Stimulated activated effector memory CD8-positive, alpha-beta T cell treated with anti-CD3 and anti-CD28 coated beads, Interleukin-12 subunit alpha, Interleukin-12 subunit beta, amount 100 ng/mL, for 72 hours (primary cell): ENCODE measurements around the gene HAND1.

ENCODE experiments used
- ATAC-seq: fragments of 150-1000 bp; cut with Tn5 transposase; 2 replicates; pipeline ENCODE4 v1.10.0; 2021
- DNase-seq, 2 donors: peaks; one replicate each; pipeline ENCODE4 v3.0.0; 2021 to 2022; ENCODE audit warnings: low spot score in 2 of 2
- H3K27ac Mint-ChIP-seq: one replicate; pipeline ENCODE4 v1.8.0; 2022; ENCODE audit warnings: mild to moderate bottlenecking, mixed read lengths
- H3K36me3 Mint-ChIP-seq: one replicate; pipeline ENCODE4 v1.8.0; 2022; ENCODE audit warnings: mild to moderate bottlenecking, mixed read lengths
- H3K4me1 Mint-ChIP-seq: one replicate; pipeline ENCODE4 v1.8.0; 2022; ENCODE audit warnings: mixed read lengths
- H3K4me3 Mint-ChIP-seq: one replicate; pipeline ENCODE4 v1.8.0; 2022; ENCODE audit warnings: mild to moderate bottlenecking, mixed read lengths
- H3K9me3 Mint-ChIP-seq: one replicate; pipeline ENCODE4 v1.8.0; 2022; ENCODE audit warnings: mixed read lengths

HAND1 gene

DNA sequence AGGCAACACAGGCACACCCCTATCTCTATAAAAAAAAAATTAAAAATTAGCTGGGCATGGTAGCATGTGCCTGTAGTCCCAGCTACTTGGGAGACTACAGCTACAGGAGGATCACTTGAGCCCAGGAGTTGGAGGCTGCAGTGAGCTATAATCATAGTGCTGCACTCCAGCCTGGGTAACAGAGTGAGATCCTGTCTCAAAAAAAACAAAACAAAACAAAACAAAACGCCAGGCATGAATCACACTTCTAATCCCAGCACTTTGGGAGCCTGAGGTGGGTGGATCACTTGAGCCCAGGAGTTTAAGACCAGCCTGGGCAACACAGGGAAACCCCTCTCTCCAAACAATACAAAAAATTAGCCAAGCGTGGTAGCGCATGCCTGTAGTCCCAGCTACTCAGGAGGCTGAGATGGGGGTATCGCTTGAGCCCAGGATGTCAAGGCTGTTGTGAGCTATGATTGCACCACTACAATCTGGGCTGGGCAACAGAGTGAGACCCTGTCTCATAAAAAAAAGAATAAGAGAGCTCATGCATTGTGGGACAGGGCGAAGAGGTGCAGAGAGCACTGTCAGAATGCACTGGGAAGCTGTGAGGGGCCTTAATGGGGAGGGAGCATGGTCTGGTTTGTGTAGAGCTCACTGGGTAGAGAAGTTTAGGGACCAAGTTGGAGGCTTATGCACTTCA, 40.6 kb downstream of the HAND1 start:
- H3K9me3 Mint-ChIP-seq, result no peaks in the 10 kb centered on the region
- DNase-seq (no peak), ATAC-seq (no peak)
- H3K27ac Mint-ChIP-seq, result no peak overlapping the region
- H3K4me1 Mint-ChIP-seq, result peaks cover 12% of the 10 kb centered on the region
- no peak overlapping the region for H3K4me3 Mint-ChIP-seq
- peaks cover 89% of the 10 kb centered on the region for H3K36me3 Mint-ChIP-seq

- Mint-ChIP-seq H3K4me3 (no peak overlapping the region), H3K9me3 (no peaks in the 10 kb centered on the region), H3K27ac (no peak overlapping the region), H3K36me3 (peaks cover 67% of the 10 kb centered on the region), H3K4me1 (peaks cover 11% of the 10 kb centered on the region)
- DNase-seq, result no peak
- no peak for ATAC-seq
These were observed 42.8 kb downstream of the HAND1 start for GRCh38 chr5:154435226-154435625.

DNA sequence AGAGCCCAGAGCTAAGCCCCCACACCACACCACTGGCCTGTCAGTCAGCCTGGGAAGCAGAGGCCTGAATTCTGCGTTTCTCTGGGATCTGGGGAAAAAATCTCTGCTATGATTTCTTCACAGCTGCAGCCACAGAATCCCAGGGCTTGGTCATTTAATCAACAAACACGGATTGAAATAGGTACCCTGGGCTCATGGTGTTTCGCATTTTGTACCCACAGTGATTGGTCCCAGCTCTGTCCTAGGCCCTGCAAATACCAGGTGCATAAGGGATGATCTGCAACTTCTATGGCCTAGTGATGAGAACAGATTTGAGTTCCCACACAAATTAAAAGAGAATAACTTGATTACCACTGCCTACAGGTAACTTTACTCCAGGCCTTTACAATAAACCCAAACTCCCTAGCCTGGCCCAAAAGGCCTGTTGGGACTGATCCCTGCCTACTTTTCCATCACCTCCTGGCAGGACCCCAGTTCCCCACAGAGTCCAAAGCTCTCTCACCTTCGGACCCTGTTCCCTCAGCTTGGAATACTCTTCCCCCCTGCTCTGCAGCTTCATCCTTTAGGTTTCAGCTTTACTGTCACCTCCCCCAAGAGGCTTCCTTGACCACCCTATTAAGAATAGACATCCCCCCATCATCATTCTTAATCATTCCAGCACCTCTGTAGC, 46.9 kb downstream of the HAND1 start:
- Mint-ChIP-seq H3K4me1 (peaks cover 16% of the 10 kb centered on the region), H3K36me3 (peaks cover 26% of the 10 kb centered on the region), H3K4me3 (no peak overlapping the region), H3K27ac (peak overlapping the region; percentile 48), H3K9me3 (no peaks in the 10 kb centered on the region)
- no peak for ATAC-seq
- no peak for DNase-seq

GRCh38 chr5:154430466-154430865, 47.6 kb downstream of the HAND1 start:
- no peak overlapping the region for H3K27ac Mint-ChIP-seq
- ATAC-seq (no peak), DNase-seq (no peak)
- H3K9me3 Mint-ChIP-seq, result no peaks in the 10 kb centered on the region
- H3K36me3 Mint-ChIP-seq, result peaks cover 19% of the 10 kb centered on the region
- no peak overlapping the region for H3K4me3 Mint-ChIP-seq
- peaks cover 16% of the 10 kb centered on the region for H3K4me1 Mint-ChIP-seq

GRCh38 chr5:154429341-154429740, 48.7 kb downstream of the HAND1 start:
- Mint-ChIP-seq H3K27ac (no peak overlapping the region), H3K9me3 (no peaks in the 10 kb centered on the region), H3K4me1 (peaks cover 19% of the 10 kb centered on the region), H3K4me3 (no peak overlapping the region), H3K36me3 (peaks cover 9% of the 10 kb centered on the region)
- DNase-seq (no peak), ATAC-seq (no peak)

DNA sequence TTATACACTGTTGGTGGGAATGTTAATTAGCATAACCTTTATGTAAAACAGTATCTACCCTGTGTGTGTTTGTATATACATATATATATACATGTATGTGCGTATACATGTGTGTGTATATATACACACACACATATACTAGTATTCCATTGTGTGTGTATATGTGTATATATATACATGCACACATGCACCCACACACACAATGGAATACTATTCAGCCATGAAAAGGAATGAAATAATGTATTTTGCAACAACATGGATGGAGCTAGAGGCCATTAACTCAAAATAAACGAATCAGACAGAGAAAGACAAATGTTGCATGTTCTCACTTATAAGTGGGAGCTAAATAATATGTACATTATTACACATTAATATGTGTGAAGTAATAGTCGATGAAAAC, 49.8 kb downstream of the HAND1 start:
- H3K9me3 Mint-ChIP-seq, result no peaks in the 10 kb centered on the region
- no peaks in the 10 kb centered on the region for H3K36me3 Mint-ChIP-seq
- no peak overlapping the region for H3K4me3 Mint-ChIP-seq
- H3K4me1 Mint-ChIP-seq, result peaks cover 28% of the 10 kb centered on the region
- DNase-seq, result no peak
- no peak for ATAC-seq
- no peak overlapping the region for H3K27ac Mint-ChIP-seq
